H9 (cell line): ENCODE measurements around the gene OGFOD3. TPM values are rescaled to one million over a fixed set of nuclear protein-coding genes. Genes with fewer than 3 reads are reported as not detected.

ENCODE experiments used
- DNase-seq: peaks from one replicate; pipeline ENCODE4 v3.0.0-alpha.2; 2017
- H2AFZ ChIP-seq: one replicate; pipeline ENCODE4 v1.6.1; 2013; ENCODE audit warnings: mild to moderate bottlenecking, low read length, control low read depth, moderate library complexity
- H2AK5ac ChIP-seq: 2 replicates; pipeline ENCODE4 v1.6.1; 2013; ENCODE audit warnings: low read length, control low read depth, mixed read lengths; ENCODE audit not compliant: insufficient read length
- H2BK120ac ChIP-seq: one replicate; pipeline ENCODE4 v1.6.1; 2013; ENCODE audit warnings: low read depth, mild to moderate bottlenecking, low read length, control low read depth, inconsistent platforms; ENCODE audit not compliant: poor library complexity, severe bottlenecking
- H2BK12ac ChIP-seq: 2 replicates; pipeline ENCODE4 v1.6.1; 2013; ENCODE audit warnings: low read length, control low read depth, mixed read lengths, low read depth; ENCODE audit not compliant: insufficient read length
- H2BK15ac ChIP-seq: 2 replicates; pipeline ENCODE4 v1.6.1; 2013; ENCODE audit warnings: low read depth, low read length, control low read depth
- H2BK20ac ChIP-seq: one replicate; pipeline ENCODE4 v1.6.1; 2013; ENCODE audit warnings: low read depth, mild to moderate bottlenecking, low read length, control low read depth, inconsistent platforms; ENCODE audit not compliant: poor library complexity, severe bottlenecking
- H2BK5ac ChIP-seq: 2 replicates; pipeline ENCODE4 v1.6.1; 2013; ENCODE audit warnings: low read length, control low read depth, mixed read lengths; ENCODE audit not compliant: insufficient read length
- H3K14ac ChIP-seq: 2 replicates; pipeline ENCODE4 v1.6.1; 2013; ENCODE audit warnings: low read length, control low read depth; ENCODE audit not compliant: insufficient read depth
- H3K18ac ChIP-seq: 2 replicates; pipeline ENCODE4 v1.6.1; 2013; ENCODE audit warnings: low read depth, mild to moderate bottlenecking, mixed read lengths, low read length, control low read depth; ENCODE audit not compliant: insufficient read length
- H3K23ac ChIP-seq: 2 replicates; pipeline ENCODE4 v1.6.1; 2013; ENCODE audit warnings: low read length, control low read depth, mixed read lengths, low read depth; ENCODE audit not compliant: insufficient read length
- H3K23me2 ChIP-seq: 2 replicates; pipeline ENCODE4 v1.6.1; 2013; ENCODE audit warnings: low read depth, mild to moderate bottlenecking, mixed read lengths, low read length, control low read depth; ENCODE audit not compliant: insufficient read length, poor library complexity, severe bottlenecking
- H3K27ac ChIP-seq: 2 replicates; pipeline ENCODE4 v1.5.1; 2013; ENCODE audit warnings: low read length, control low read depth, mixed read lengths, low read depth; ENCODE audit not compliant: insufficient read length
- H3K27me3 ChIP-seq: 2 replicates; pipeline ENCODE4 v1.6.1; 2013; ENCODE audit warnings: low read length, control low read depth, inconsistent platforms; ENCODE audit not compliant: insufficient read depth
- H3K4ac ChIP-seq: 2 replicates; pipeline ENCODE4 v1.6.1; 2013; ENCODE audit warnings: low read depth, mild to moderate bottlenecking, control low read depth, inconsistent platforms, low read length, moderate library complexity
- H3K4me1 ChIP-seq: 2 replicates; pipeline ENCODE4 v1.6.1; 2013; ENCODE audit warnings: low read length, control low read depth, inconsistent platforms; ENCODE audit not compliant: insufficient read depth
- H3K4me2 ChIP-seq: 2 replicates; pipeline ENCODE4 v1.6.1; 2013; ENCODE audit warnings: low read length, control low read depth, mixed read lengths; ENCODE audit not compliant: insufficient read length, insufficient read depth
- H3K56ac ChIP-seq: 2 replicates; pipeline ENCODE4 v1.6.1; 2013; ENCODE audit warnings: low read depth, mild to moderate bottlenecking, mixed read lengths, low read length, control low read depth; ENCODE audit not compliant: insufficient read length
- H3K79me1 ChIP-seq: 2 replicates; pipeline ENCODE4 v1.6.1; 2013; ENCODE audit warnings: low read depth, mild to moderate bottlenecking, moderate library complexity, low read length, control low read depth, inconsistent platforms; ENCODE audit not compliant: insufficient read depth, poor library complexity, severe bottlenecking
- H3K79me2 ChIP-seq: 2 replicates; pipeline ENCODE4 v1.6.1; 2013; ENCODE audit warnings: low read length, control low read depth, inconsistent platforms; ENCODE audit not compliant: insufficient read depth
- H3K9ac ChIP-seq: 2 replicates; pipeline ENCODE4 v1.6.1; 2013; ENCODE audit warnings: low read length, control low read depth, mixed read lengths; ENCODE audit not compliant: insufficient read length; ENCODE audit errors: extremely low read depth
- H3K9me3 ChIP-seq: one replicate; pipeline ENCODE4 v1.6.1; 2013; ENCODE audit warnings: low read depth, low read length, inconsistent platforms; ENCODE audit not compliant: control insufficient read depth
- H3T11ph ChIP-seq: one replicate; pipeline ENCODE4 v1.6.1; 2013; ENCODE audit warnings: mild to moderate bottlenecking, low read length, control low read depth, inconsistent platforms
- H4K20me1 ChIP-seq: one replicate; pipeline ENCODE4 v1.6.1; 2013; ENCODE audit not compliant: control insufficient read depth, insufficient read length, insufficient read depth
- H4K5ac ChIP-seq: 2 replicates; pipeline ENCODE4 v1.6.1; 2013; ENCODE audit warnings: low read depth, mild to moderate bottlenecking, mixed read lengths, low read length, control low read depth; ENCODE audit not compliant: insufficient read length
- H4K8ac ChIP-seq: replicated peaks from 2 replicates; pipeline ENCODE4 v1.6.1; 2013; ENCODE audit warnings: low read length, control low read depth, mixed read lengths, low read depth; ENCODE audit not compliant: insufficient read length
- H4K91ac ChIP-seq: 2 replicates; pipeline ENCODE4 v1.6.1; 2013; ENCODE audit warnings: low read depth, mild to moderate bottlenecking, moderate library complexity, mixed read lengths, low read length, control low read depth; ENCODE audit not compliant: insufficient read length
- H3K27ac Mint-ChIP-seq, 3 experiments: 2 replicates in 2 of 3; 3 replicates in 1 of 3; pipeline ENCODE4 v1.8.0; 2020 to 2021; ENCODE audit warnings: mixed read lengths in 3 of 3, mild to moderate bottlenecking in 1 of 3, moderate library complexity in 1 of 3
- H3K27me3 Mint-ChIP-seq: 2 replicates; pipeline ENCODE4 v1.8.0; 2021; ENCODE audit warnings: low read depth, mild to moderate bottlenecking, moderate library complexity, mixed read lengths
- H3K36me3 Mint-ChIP-seq, 3 experiments: 2 replicates in 2 of 3; 3 replicates in 1 of 3; pipeline ENCODE4 v1.8.0; 2020 to 2021; ENCODE audit warnings: low read depth in 3 of 3, mixed read lengths in 3 of 3; ENCODE audit not compliant: insufficient read depth in 1 of 3
- H3K4me1 Mint-ChIP-seq, 2 experiments: 2 replicates each; pipeline ENCODE4 v1.8.0; 2020; ENCODE audit warnings: mixed read lengths in 2 of 2
- H3K4me3 Mint-ChIP-seq, 2 experiments: 2 replicates in 1 of 2; 3 replicates in 1 of 2; pipeline ENCODE4 v1.8.0; 2020 to 2021; ENCODE audit warnings: mild to moderate bottlenecking in 2 of 2, mixed read lengths in 2 of 2, moderate library complexity in 1 of 2
- H3K9me3 Mint-ChIP-seq, 2 experiments: 2 replicates in 1 of 2; 3 replicates in 1 of 2; pipeline ENCODE4 v1.8.0; 2020; ENCODE audit warnings: mild to moderate bottlenecking in 2 of 2, mixed read lengths in 2 of 2, moderate library complexity in 1 of 2
- WGBS: extraction: QIAGEN DNeasy Blood & Tissue Kit; methylation state at CpG from one replicate; pipeline ENCODE4 v1.1.7; 2013; ENCODE audit warnings: missing lambda C conversion rate, low lambda C conversion rate, mixed read lengths; ENCODE audit not compliant: insufficient read length; ENCODE audit errors: extremely low coverage; 5-methylcytosine and 5-hydroxymethylcytosine counted together
- total RNA-seq: library from RNA; stranded (reverse); gene quantifications from 2 replicates; pipeline ENCODE4 v1.2.1, GENCODE V29; 2021
- TF ChIP-seq, protein P1 (sequence below): fragments of 200-600 bp; sonication (generic); conservative IDR thresholded peaks from 3 replicates; pipeline ENCODE4 v1.8.0; 2021; ENCODE audit warnings: antibody characterized with exemption, mild to moderate bottlenecking

OGFOD3 gene
- total RNA-seq, 1 experiment from 2014 or later, result 27.8 TPM

- H3K9ac ChIP-seq, result no peak overlapping the region
- no peak overlapping the region for H3K14ac ChIP-seq
- H2AFZ ChIP-seq, result no peak overlapping the region
- TF ChIP-seq, protein P1, sequence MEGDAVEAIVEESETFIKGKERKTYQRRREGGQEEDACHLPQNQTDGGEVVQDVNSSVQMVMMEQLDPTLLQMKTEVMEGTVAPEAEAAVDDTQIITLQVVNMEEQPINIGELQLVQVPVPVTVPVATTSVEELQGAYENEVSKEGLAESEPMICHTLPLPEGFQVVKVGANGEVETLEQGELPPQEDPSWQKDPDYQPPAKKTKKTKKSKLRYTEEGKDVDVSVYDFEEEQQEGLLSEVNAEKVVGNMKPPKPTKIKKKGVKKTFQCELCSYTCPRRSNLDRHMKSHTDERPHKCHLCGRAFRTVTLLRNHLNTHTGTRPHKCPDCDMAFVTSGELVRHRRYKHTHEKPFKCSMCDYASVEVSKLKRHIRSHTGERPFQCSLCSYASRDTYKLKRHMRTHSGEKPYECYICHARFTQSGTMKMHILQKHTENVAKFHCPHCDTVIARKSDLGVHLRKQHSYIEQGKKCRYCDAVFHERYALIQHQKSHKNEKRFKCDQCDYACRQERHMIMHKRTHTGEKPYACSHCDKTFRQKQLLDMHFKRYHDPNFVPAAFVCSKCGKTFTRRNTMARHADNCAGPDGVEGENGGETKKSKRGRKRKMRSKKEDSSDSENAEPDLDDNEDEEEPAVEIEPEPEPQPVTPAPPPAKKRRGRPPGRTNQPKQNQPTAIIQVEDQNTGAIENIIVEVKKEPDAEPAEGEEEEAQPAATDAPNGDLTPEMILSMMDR, result no peak
- no peak overlapping the region for H2BK5ac ChIP-seq
- H3K4me1 ChIP-seq, result no peaks in the 10 kb centered on the region; the same call in 1 of the 2 replicates
- no peaks in the 10 kb centered on the region for H3K9me3 ChIP-seq
- no peaks in the 10 kb centered on the region for H3K79me2 ChIP-seq
- no peak overlapping the region for H4K5ac ChIP-seq
- no peak overlapping the region for H2BK120ac ChIP-seq
- no peak overlapping the region for H3K56ac ChIP-seq
- H3K9me3 Mint-ChIP-seq, result no peaks in the 10 kb centered on the region; a peak in 1 of 5 replicates
- H3K4ac ChIP-seq, result no peak overlapping the region
- no peak overlapping the region for H2BK15ac ChIP-seq
- no peak overlapping the region for H4K8ac ChIP-seq
- H3K4me1 Mint-ChIP-seq, result peaks cover 5 to 22% of the 10 kb centered on the region in 2 experiments
- no CpG with 5 or more reads among the region's 15 CpGs for WGBS
- H3K27ac ChIP-seq, result no peak overlapping the region
- H3K4me2 ChIP-seq, result no peak overlapping the region
- H3K27ac Mint-ChIP-seq, result peak overlapping the region in 2 of 3 experiments; percentile 52 to 76; a peak in 2 of 7 replicates
- H2BK12ac ChIP-seq, result no peak overlapping the region
- no peak overlapping the region for H4K91ac ChIP-seq
- no peaks in the 10 kb centered on the region for H3K79me1 ChIP-seq
- H2AK5ac ChIP-seq, result no peak overlapping the region
- no peak overlapping the region for H2BK20ac ChIP-seq
- no peak for DNase-seq
- H4K20me1 ChIP-seq, result no peaks in the 10 kb centered on the region
- H3K27me3 Mint-ChIP-seq, result no peaks in the 10 kb centered on the region
- no peak overlapping the region for H3K23ac ChIP-seq
- no peak overlapping the region for H3K4me3 Mint-ChIP-seq
- H3T11ph ChIP-seq, result no peak overlapping the region
- H3K23me2 ChIP-seq, result no peaks in the 10 kb centered on the region
- peaks cover 6 to 26% (median 23%) of the 10 kb centered on the region in 3 experiments for H3K36me3 Mint-ChIP-seq
- H3K18ac ChIP-seq, result no peak overlapping the region
- no peaks in the 10 kb centered on the region for H3K27me3 ChIP-seq
Observed at GRCh38 chr17:82446124-82446523, 27.7 kb upstream of the OGFOD3 start.
